ENCODE results near the gene CLGN. TPM values are rescaled to one million over a fixed set of nuclear protein-coding genes. Genes with fewer than 3 reads are reported as not detected.

Gene CLGN
- total RNA-seq, 1 donor from 2014 or later, result 37.8 TPM

DNA sequence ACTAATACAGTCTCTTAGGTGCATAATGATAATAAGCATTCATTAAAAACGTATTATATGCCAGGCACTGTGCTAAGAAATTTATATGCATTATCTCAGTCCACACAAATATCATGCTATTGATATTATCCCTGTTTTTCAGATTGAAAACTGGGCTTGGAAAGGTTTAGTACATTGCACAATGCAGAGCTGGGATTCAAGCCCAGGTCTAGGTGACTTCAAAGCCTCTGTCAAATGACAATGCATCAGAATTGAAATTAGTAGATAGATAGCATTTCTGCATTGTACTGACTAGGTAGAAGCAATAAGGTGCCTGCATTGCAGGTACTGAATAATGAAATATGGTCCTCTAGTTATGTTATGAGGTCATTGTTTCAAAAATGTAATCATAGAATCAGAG lies 72.2 kb downstream of the CLGN start:
- H3K27ac Mint-ChIP-seq, result no peak overlapping the region
- no peaks in the 10 kb centered on the region for H3K36me3 Mint-ChIP-seq

GRCh38 chr4:140353786-140354185 lies 73.7 kb downstream of the CLGN start:
- Histone ChIP-seq H3K27ac (no peak overlapping the region), H3K36me3 (no peaks in the 10 kb centered on the region), H3K79me2 (ENCODE audit: low read depth) (no peaks in the 10 kb centered on the region), H3F3A (ENCODE audit: low read depth) (peaks cover 62% of the 10 kb centered on the region), H3K9ac (no peak overlapping the region), H3K4me2 (peak overlapping the region; percentile 35), H4K20me1 (ENCODE audit: low read depth) (no peaks in the 10 kb centered on the region), H3K4me3 (no peak overlapping the region), H3K4me1 (peaks cover 69% of the 10 kb centered on the region), H2AFZ (replicated peaks) (no peak overlapping the region), H3K9me3 (ENCODE audit: low read depth) (no peaks in the 10 kb centered on the region), H3K27me3 (peaks cover 4% of the 10 kb centered on the region)
- Mint-ChIP-seq H3K4me1 (peaks cover 48% of the 10 kb centered on the region), H3K27me3 (ENCODE audit: insufficient read depth, low read depth) (peaks cover 7% of the 10 kb centered on the region), H3K27ac (no peak overlapping the region), H3K4me3 (no peak overlapping the region), H3K9me3 (no peaks in the 10 kb centered on the region), H3K36me3 (no peaks in the 10 kb centered on the region)
- no peak for TF ChIP-seq EZH2phosphoT487 (IDR thresholded peaks at IDR 0.05)
- DNase-seq (ENCODE audit: low spot score), result no peak

More for the DNA sequence above, 72.2 kb downstream of the CLGN start:
- Mint-ChIP-seq H3K27me3 (ENCODE audit: insufficient read depth, low read depth) (peaks cover 6% of the 10 kb centered on the region), H3K4me1 (peaks cover 34% of the 10 kb centered on the region), H3K4me3 (no peak overlapping the region), H3K9me3 (no peaks in the 10 kb centered on the region)
- H3K79me2 ChIP-seq (ENCODE audit: low read depth), result no peaks in the 10 kb centered on the region
- H3K9ac ChIP-seq, result no peak overlapping the region
- no peak overlapping the region for H2AFZ ChIP-seq (replicated peaks)
- peaks cover 53% of the 10 kb centered on the region for H3F3A ChIP-seq (ENCODE audit: low read depth)
- peaks cover 58% of the 10 kb centered on the region for H3K4me1 ChIP-seq
- DNase-seq (ENCODE audit: low spot score), result no peak
- H3K4me3 ChIP-seq, result no peak overlapping the region
- TF ChIP-seq CTCF (IDR thresholded peaks at IDR 0.05) (no peak), EZH2phosphoT487 (IDR thresholded peaks at IDR 0.05) (no peak), EZH2 (IDR thresholded peaks at IDR 0.05) (no peak)
- H3K9me3 ChIP-seq (ENCODE audit: low read depth), result no peaks in the 10 kb centered on the region
- H3K36me3 ChIP-seq, result no peaks in the 10 kb centered on the region
- H3K27ac ChIP-seq, result no peak overlapping the region
- no peaks in the 10 kb centered on the region for H4K20me1 ChIP-seq (ENCODE audit: low read depth)
- no peak overlapping the region for H3K4me2 ChIP-seq
- peaks cover 2% of the 10 kb centered on the region for H3K27me3 ChIP-seq

DNA sequence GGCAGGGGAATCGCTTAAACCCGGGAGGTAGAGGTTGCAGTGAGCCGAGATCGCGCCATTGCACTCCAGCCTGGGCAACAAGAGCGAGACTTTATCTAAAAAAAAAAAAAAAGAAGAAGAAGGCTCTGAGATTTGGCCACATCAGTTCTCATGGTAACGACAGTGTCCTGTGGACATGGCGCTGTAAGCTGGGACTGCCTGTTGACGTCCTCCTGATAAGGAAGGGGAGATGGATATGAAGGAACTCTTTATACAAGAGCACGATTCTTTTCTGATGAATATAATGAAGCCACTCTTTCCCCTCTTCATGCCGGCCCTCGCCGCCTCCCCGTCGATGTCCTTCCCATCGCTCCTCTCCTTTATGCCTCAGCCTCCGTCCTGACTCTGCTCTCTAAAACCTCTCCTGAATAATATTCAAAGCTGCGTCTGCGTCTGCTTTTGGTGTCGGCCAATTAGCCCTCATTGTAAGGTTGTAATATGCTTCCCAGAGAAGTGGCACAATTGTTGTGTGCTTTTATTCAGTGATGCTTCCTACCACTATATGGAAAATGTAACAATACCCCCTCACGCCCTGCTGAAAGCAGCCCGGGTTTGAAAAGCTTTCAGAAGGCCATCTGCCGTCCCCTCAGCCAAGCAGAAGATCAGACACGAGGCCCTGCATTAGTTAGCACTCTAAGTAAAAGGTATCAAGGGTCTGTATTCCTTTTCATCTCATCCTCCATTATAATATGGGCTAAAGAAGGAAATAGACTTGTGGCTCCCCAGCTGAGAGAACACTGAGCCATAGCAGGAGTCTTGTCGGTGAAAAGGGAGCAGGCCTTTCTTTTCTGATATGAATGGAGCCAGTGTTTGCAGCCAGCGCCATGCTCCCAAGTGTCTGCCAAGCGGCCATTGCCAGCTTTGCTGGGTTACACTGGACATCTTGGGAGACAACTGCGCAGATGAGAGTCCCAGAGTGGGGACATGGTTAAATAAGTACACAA lies 76.1 kb downstream of the CLGN start:
- Histone ChIP-seq H3K9ac (no peak overlapping the region), H3K36me3 (no peaks in the 10 kb centered on the region), H3K4me1 (peaks cover 53% of the 10 kb centered on the region), H3K27me3 (peaks cover 4% of the 10 kb centered on the region), H3F3A (ENCODE audit: low read depth) (peaks cover 44% of the 10 kb centered on the region), H3K4me3 (no peak overlapping the region), H2AFZ (replicated peaks) (peak overlapping the region; percentile 50), H3K9me3 (ENCODE audit: low read depth) (no peaks in the 10 kb centered on the region), H3K4me2 (peak overlapping the region; percentile 45), H4K20me1 (ENCODE audit: low read depth) (no peaks in the 10 kb centered on the region), H3K27ac (no peak overlapping the region), H3K79me2 (ENCODE audit: low read depth) (no peaks in the 10 kb centered on the region)
- H3K36me3 Mint-ChIP-seq, result no peaks in the 10 kb centered on the region
- TF ChIP-seq EZH2phosphoT487 (IDR thresholded peaks at IDR 0.05) (no peak), EZH2 (IDR thresholded peaks at IDR 0.05) (no peak), CTCF (IDR thresholded peaks at IDR 0.05) (no peak)
- peaks cover 49% of the 10 kb centered on the region for H3K4me1 Mint-ChIP-seq
- H3K27ac Mint-ChIP-seq, result peak overlapping the region; percentile 47
- DNase-seq (ENCODE audit: low spot score), result peak; percentile 32
- H3K4me3 Mint-ChIP-seq, result no peak overlapping the region
- H3K9me3 Mint-ChIP-seq, result no peaks in the 10 kb centered on the region
- peaks cover 10% of the 10 kb centered on the region for H3K27me3 Mint-ChIP-seq (ENCODE audit: insufficient read depth, low read depth)

DNA sequence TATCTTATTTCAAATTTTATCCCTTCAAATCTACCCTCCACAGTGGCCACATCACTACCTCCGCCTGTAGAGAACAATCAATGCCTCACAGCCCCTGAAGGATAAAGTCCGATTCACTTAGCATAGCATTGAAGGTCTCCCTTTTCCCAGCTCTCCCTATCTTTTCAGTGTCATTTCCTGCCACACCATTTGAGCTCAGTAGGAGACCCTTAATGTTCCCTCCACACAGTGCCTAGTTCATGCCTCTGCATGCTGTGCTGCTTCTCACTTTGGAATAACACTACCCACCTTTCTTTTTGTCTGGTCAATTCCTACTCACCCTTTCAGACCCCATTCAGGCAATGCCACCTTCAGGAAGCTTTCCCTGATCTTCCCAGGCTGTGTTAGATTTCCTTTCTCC lies 77.6 kb downstream of the CLGN start:
- H3K4me2 ChIP-seq, result no peak overlapping the region
- no peak overlapping the region for H3K27ac ChIP-seq
- Mint-ChIP-seq H3K4me3 (no peak overlapping the region), H3K27ac (no peak overlapping the region), H3K36me3 (no peaks in the 10 kb centered on the region), H3K27me3 (ENCODE audit: insufficient read depth, low read depth) (peaks cover 10% of the 10 kb centered on the region), H3K9me3 (no peaks in the 10 kb centered on the region), H3K4me1 (peaks cover 50% of the 10 kb centered on the region)
- TF ChIP-seq EZH2phosphoT487 (IDR thresholded peaks at IDR 0.05) (no peak), EZH2 (IDR thresholded peaks at IDR 0.05) (no peak), CTCF (IDR thresholded peaks at IDR 0.05) (no peak)
- no peak for DNase-seq (ENCODE audit: low spot score)
- H4K20me1 ChIP-seq (ENCODE audit: low read depth), result no peaks in the 10 kb centered on the region
- H3K4me3 ChIP-seq, result no peak overlapping the region
- H3K27me3 ChIP-seq, result peaks cover 4% of the 10 kb centered on the region
- no peaks in the 10 kb centered on the region for H3K9me3 ChIP-seq (ENCODE audit: low read depth)
- H3F3A ChIP-seq (ENCODE audit: low read depth), result peaks cover 44% of the 10 kb centered on the region
- H2AFZ ChIP-seq (replicated peaks), result no peak overlapping the region
- no peaks in the 10 kb centered on the region for H3K79me2 ChIP-seq (ENCODE audit: low read depth)
- no peaks in the 10 kb centered on the region for H3K36me3 ChIP-seq
- H3K4me1 ChIP-seq, result peaks cover 55% of the 10 kb centered on the region
- no peak overlapping the region for H3K9ac ChIP-seq
